B cell (primary cell): Measurements from ENCODE around the gene OLIG2. TPM values are rescaled to one million over a fixed set of nuclear protein-coding genes. Genes with fewer than 3 reads are reported as not detected.

ENCODE experiments used
- ATAC-seq: fragments of 200-7000 bp; cut with Tn5 transposase; one replicate; pipeline ENCODE4 v1.10.0; 2021; ENCODE audit warnings: low read depth, mild to moderate bottlenecking, moderate number of reproducible peaks, moderate library complexity
- CTCF ChIA-PET: fragments of 350-600 bp; sonication (Branson Sonifier 250); formaldehyde crosslinking; loops from one replicate; lab custom pipeline; 2021; ENCODE audit warnings: antibody characterized with exemption, inconsistent platforms; lab: Charles Lee
- POLR2A ChIA-PET: fragments of 350-600 bp; sonication (Branson Sonifier 250); formaldehyde crosslinking; loops from one replicate; lab custom pipeline; 2021; ENCODE audit warnings: antibody characterized with exemption; lab: Charles Lee
- DNase-seq: peaks from one replicate; pipeline ENCODE4 v3.0.0; 2013
- H2AFZ ChIP-seq: 2 replicates; pipeline ENCODE4 v1.6.1; 2012; ENCODE audit warnings: mild to moderate bottlenecking, low read depth, low read length; ENCODE audit not compliant: insufficient read depth, poor library complexity, severe bottlenecking
- H3K27ac ChIP-seq, 2 donors: 1 replicate in 1 of 2; 2 replicates in 1 of 2; pipeline ENCODE4 v1.5.1; 2012 to 2013; ENCODE audit warnings: low read length in 2 of 2, mild to moderate bottlenecking in 2 of 2, moderate library complexity in 1 of 2
- H3K27me3 ChIP-seq, 4 experiments: fragments of 200-600 bp in 1 of 4; sonication (generic) in 1 of 4; replicated peaks in 1 of 4; 1 replicate in 2 of 4; 2 replicates in 2 of 4; pipeline versions ENCODE4 v1.6.1 to v1.7.0; 2013 to 2016; ENCODE audit warnings: low read length in 3 of 4, mild to moderate bottlenecking in 2 of 4, mixed read lengths in 1 of 4, moderate library complexity in 1 of 4; ENCODE audit not compliant: insufficient read depth in 4 of 4, control insufficient read depth in 3 of 4; ENCODE audit errors: control extremely low read depth in 1 of 4
- H3K36me3 ChIP-seq, 2 experiments: replicated peaks in 1 of 2; 1 replicate in 1 of 2; 2 replicates in 1 of 2; pipeline versions ENCODE4 v1.6.1 to v1.7.1; 2013; ENCODE audit warnings: low read length in 1 of 2; ENCODE audit not compliant: insufficient read depth in 2 of 2, control insufficient read depth in 1 of 2; ENCODE audit errors: control extremely low read depth in 1 of 2, extremely low read depth in 1 of 2
- H3K4me1 ChIP-seq, 2 donors: fragments of 200-600 bp in 1 of 2; sonication (generic) in 1 of 2; 1 replicate in 1 of 2; 2 replicates in 1 of 2; pipeline versions ENCODE4 v1.5.1 to v1.6.1; 2013 to 2017; ENCODE audit warnings: low read length in 2 of 2; ENCODE audit not compliant: control insufficient read depth in 2 of 2, insufficient read depth in 2 of 2
- H3K4me2 ChIP-seq: replicated peaks from 2 replicates; pipeline ENCODE3; 2012; ENCODE audit warnings: mild to moderate bottlenecking, low read depth, low read length; ENCODE audit not compliant: poor library complexity, severe bottlenecking
- H3K4me3 ChIP-seq, 5 experiments: fragments of 200-600 bp in 1 of 5; sonication (generic) in 1 of 5; 1 replicate in 3 of 5; 2 replicates in 2 of 5; pipeline versions ENCODE4 v1.5.1 to v1.7.0; 2011 to 2016; ENCODE audit warnings: low read length in 4 of 5, mild to moderate bottlenecking in 4 of 5, low read depth in 2 of 5, control low read depth in 1 of 5, moderate library complexity in 1 of 5; ENCODE audit not compliant: insufficient read depth in 1 of 5; ENCODE audit errors: control extremely low read depth in 1 of 5, extremely low read depth in 1 of 5
- H3K79me2 ChIP-seq: fragments of 200-600 bp; sonication (generic); one replicate; pipeline ENCODE4 v1.6.0; 2016; ENCODE audit warnings: low read length; ENCODE audit not compliant: control insufficient read depth, insufficient read depth
- H3K9ac ChIP-seq: fragments of 200-600 bp; sonication (generic); 2 replicates; pipeline ENCODE4 v1.6.1; 2017; ENCODE audit warnings: mild to moderate bottlenecking, low read length, moderate library complexity
- H3K9me3 ChIP-seq, 3 donors: one replicate each; pipeline versions ENCODE4 v1.6.1 to v1.7.1; 2013; ENCODE audit warnings: low read length in 2 of 3; ENCODE audit not compliant: control insufficient read depth in 2 of 3, insufficient read depth in 1 of 3; ENCODE audit errors: control extremely low read depth in 1 of 3
- H4K20me1 ChIP-seq: 2 replicates; pipeline ENCODE4 v1.6.0; 2012; ENCODE audit warnings: mild to moderate bottlenecking, low read length; ENCODE audit not compliant: insufficient read depth, control insufficient read depth, poor library complexity, severe bottlenecking
- H3K27ac Mint-ChIP-seq: one replicate; pipeline ENCODE4 v1.8.0; 2021; ENCODE audit warnings: mixed read lengths
- H3K27me3 Mint-ChIP-seq: one replicate; pipeline ENCODE4 v1.8.0; 2021; ENCODE audit warnings: mixed read lengths
- H3K4me1 Mint-ChIP-seq: one replicate; pipeline ENCODE4 v1.8.0; 2021; ENCODE audit warnings: mixed read lengths
- H3K4me3 Mint-ChIP-seq: one replicate; pipeline ENCODE4 v1.8.0; 2021; ENCODE audit warnings: mixed read lengths
- H3K9me3 Mint-ChIP-seq: one replicate; pipeline ENCODE4 v1.8.0; 2022; ENCODE audit warnings: mixed read lengths; ENCODE audit not compliant: insufficient read depth
- CTCF ChIP-seq: fragments of 200-600 bp; IDR thresholded peaks from one replicate; pipeline ENCODE4 v1.8.0; 2022; ENCODE audit warnings: antibody characterized with exemption, mild to moderate bottlenecking
- EZH2 ChIP-seq: IDR thresholded peaks from 2 replicates; pipeline ENCODE4 v1.6.1; 2012; ENCODE audit warnings: borderline replicate concordance, low read depth, mild to moderate bottlenecking, moderate library complexity, low read length; ENCODE audit not compliant: insufficient read depth, poor library complexity, severe bottlenecking
- WGBS: methylation state at CpG from one replicate; pipeline ENCODE4 v1.1.5; 2013; ENCODE audit warnings: missing lambda C conversion rate; ENCODE audit not compliant: insufficient coverage; 5-methylcytosine and 5-hydroxymethylcytosine counted together
- intact Hi-C: fragments of 100-400 bp; cut with micrococcal nuclease; formaldehyde crosslinking; loops from one replicate; pipeline ENCODE4 v1.10.0; 2022
- polyA plus RNA-seq: library from polyadenylated mRNA; depleted of rRNA; stranded (reverse); fragments of >200 nt; gene quantifications from 2 replicates; pipeline ENCODE4 v1.2.3, GENCODE V29; 2012
- total RNA-seq, 2 donors: library from RNA; stranded (reverse); fragments of 120-200 nt in 1 of 2; gene quantifications; 1 replicate in 1 of 2; 2 replicates in 1 of 2; pipeline versions ENCODE4 v1.2.3 to v1.2.4, GENCODE V29; 2013 to 2022

OLIG2 gene
- total and polyA plus RNA-seq, 2 donors (not counting 1 experiment from before 2014, with no cell fraction given) = not detected

- intact Hi-C loops = no loop called here
- peaks cover 0 to 23% (median 5%) of the 10 kb centered on the region in 4 experiments for H3K27me3 ChIP-seq
- Mint-ChIP-seq H3K27ac (no peak overlapping the region), H3K27me3 (peaks cover 61% of the 10 kb centered on the region), H3K4me3 (no peak overlapping the region), H3K9me3 (no peaks in the 10 kb centered on the region), H3K4me1 (no peaks in the 10 kb centered on the region)
- no peak overlapping the region for H3K9ac ChIP-seq
- no peak overlapping the region for H3K4me3 ChIP-seq
- H2AFZ ChIP-seq = no peak overlapping the region
- H3K79me2 ChIP-seq = no peaks in the 10 kb centered on the region
- no peak overlapping the region for H3K27ac ChIP-seq
- H3K9me3 ChIP-seq = no peaks in the 10 kb centered on the region
- no peak for ATAC-seq
- H4K20me1 ChIP-seq = no peaks in the 10 kb centered on the region
- no peak overlapping the region for H3K4me2 ChIP-seq
- ChIA-PET POLR2A (no interaction called here), CTCF (no interaction called here)
- no peaks in the 10 kb centered on the region for H3K4me1 ChIP-seq
- no peak for TF ChIP-seq EZH2
- TF ChIP-seq CTCF = no peak
- WGBS = 100% methylated on average over 1 of the region's 8 CpGs
- no peaks in the 10 kb centered on the region for H3K36me3 ChIP-seq
- no peak for DNase-seq
These were observed 20.7 kb downstream of the OLIG2 start for GRCh38 chr21:33046455-33046854.

GRCh38 chr21:33047231-33047630 is 21.5 kb downstream of the OLIG2 start:
- H3K4me3 ChIP-seq = no peak overlapping the region
- peaks cover 56% of the 10 kb centered on the region for H3K27me3 Mint-ChIP-seq
- no peak overlapping the region for H3K27ac Mint-ChIP-seq
- DNase-seq (no peak), ATAC-seq (no peak)
- H3K4me1 ChIP-seq = no peaks in the 10 kb centered on the region
- H3K79me2 ChIP-seq = no peaks in the 10 kb centered on the region
- ChIA-PET CTCF (no interaction called here), POLR2A (no interaction called here)
- no peaks in the 10 kb centered on the region for H4K20me1 ChIP-seq
- intact Hi-C loops = no loop called here
- no peak overlapping the region for H3K4me2 ChIP-seq
- no peak overlapping the region for H3K4me3 Mint-ChIP-seq
- no peaks in the 10 kb centered on the region for H3K36me3 ChIP-seq
- no peaks in the 10 kb centered on the region for H3K9me3 Mint-ChIP-seq
- H3K4me1 Mint-ChIP-seq = no peaks in the 10 kb centered on the region
- H3K9ac ChIP-seq = no peak overlapping the region
- WGBS = 90% methylated on average over 2 of the region's 5 CpGs
- H2AFZ ChIP-seq = no peak overlapping the region
- H3K27me3 ChIP-seq = peaks cover 0 to 23% (median 4%) of the 10 kb centered on the region in 4 experiments
- TF ChIP-seq EZH2 (no peak), CTCF (no peak)
- no peak overlapping the region for H3K27ac ChIP-seq
- H3K9me3 ChIP-seq = no peaks in the 10 kb centered on the region
